ENCODE data around the gene MRPL55.
"Not testable (repeated sequence)": the region's sequence is repeated elsewhere in the genome, so short reads cannot be mapped to it uniquely, and the experiment has no call there.

MRPL55 gene

GRCh38 chr1:228120857-228121489, 11.9 kb upstream of the MRPL55 start:
- no peak for DNase-seq (ENCODE audit: low spot score)

GRCh38 chr1:228120351-228120750, 11.3 kb upstream of the MRPL55 start:
- DNase-seq (ENCODE audit: low spot score), result no peak

GRCh38 chr1:228118040-228118439, 8.9 kb upstream of the MRPL55 start:
- DNase-seq (ENCODE audit: low spot score), result no peak

GRCh38 chr1:228117335-228117734, 8.2 kb upstream of the MRPL55 start:
- DNase-seq (ENCODE audit: low spot score), result no peak

- DNase-seq (ENCODE audit: low spot score), result no peak
These were observed 5.7 kb upstream of the MRPL55 start for GRCh38 chr1:228114827-228115226.

GRCh38 chr1:228112617-228113016, 3.5 kb upstream of the MRPL55 start:
- DNase-seq (ENCODE audit: low spot score), result no peak

- DNase-seq (ENCODE audit: low spot score), result no peak
These were observed 3.1 kb upstream of the MRPL55 start for GRCh38 chr1:228112167-228112566.

GRCh38 chr1:228111315-228111714, 2.2 kb upstream of the MRPL55 start:
- not testable (repeated sequence) for DNase-seq (ENCODE audit: low spot score)

- DNase-seq (ENCODE audit: low spot score), result no peak
These were observed 1.5 kb upstream of the MRPL55 start for GRCh38 chr1:228110556-228110955.

- DNase-seq (ENCODE audit: low spot score), result no peak
These were observed 926 bp upstream of the MRPL55 start for GRCh38 chr1:228109962-228110488.

- DNase-seq (ENCODE audit: low spot score), result no peak
These were observed 392 bp downstream of the MRPL55 start for GRCh38 chr1:228108742-228109072.

GRCh38 chr1:228108055-228108690, 926 bp downstream of the MRPL55 start:
- DNase-seq (ENCODE audit: low spot score), result peak; percentile 69

- no peak for DNase-seq (ENCODE audit: low spot score)
These were observed 1.5 kb downstream of the MRPL55 start for GRCh38 chr1:228107636-228108035.

GRCh38 chr1:228106800-228107054, 2.4 kb downstream of the MRPL55 start:
- no peak for DNase-seq (ENCODE audit: low spot score)

GRCh38 chr1:228105996-228106799, 2.9 kb downstream of the MRPL55 start:
- DNase-seq (ENCODE audit: low spot score), result no peak

GRCh38 chr1:228105270-228105995, 3.7 kb downstream of the MRPL55 start:
- no peak for DNase-seq (ENCODE audit: low spot score)

GRCh38 chr1:228104526-228105269, 4.4 kb downstream of the MRPL55 start:
- peak; percentile 25 for DNase-seq (ENCODE audit: low spot score)

GRCh38 chr1:228102791-228103620, 6.1 kb downstream of the MRPL55 start, which contains the start of gene C1orf35:
Gene C1orf35, minus strand, starts transcription at chr1:228103325. Its CDS starts 98 bp downstream, at chr1:228103227.
- peak; percentile 94 for DNase-seq (ENCODE audit: low spot score)

- peak; percentile 55 for DNase-seq (ENCODE audit: low spot score)
These were observed 6.9 kb downstream of the MRPL55 start for GRCh38 chr1:228101994-228102790.

- peak; percentile 32 for DNase-seq (ENCODE audit: low spot score)
These were observed 7.5 kb downstream of the MRPL55 start for GRCh38 chr1:228101614-228101993.
